Gastrocnemius medialis (tissue), 4 donors: ENCODE measurements around the gene SMURF2.

Source experiments
- CTCF ChIP-seq, 5 experiments: fragments of 450-650 bp in 3 of 5; fragments of 200-600 bp in 2 of 5; sonication (generic) in 2 of 5; IDR thresholded peaks in 4 of 5; conservative IDR thresholded peaks in 1 of 5; 1 replicate in 4 of 5; 2 replicates in 1 of 5; pipeline ENCODE4 v1.5.1; 2016 to 2019; ENCODE audit warnings: antibody characterized with exemption in 5 of 5, mild to moderate bottlenecking in 3 of 5, moderate library complexity in 3 of 5
- POLR2A ChIP-seq, 2 donors: fragments of 450-650 bp; IDR thresholded peaks; one replicate each; pipeline ENCODE4 v1.6.1; 2017; ENCODE audit warnings: antibody characterized with exemption in 2 of 2, mild to moderate bottlenecking in 2 of 2, moderate library complexity in 2 of 2

GRCh38 chr17:64635647-64636305, 26.3 kb downstream of the SMURF2 start:
- TF ChIP-seq CTCF (IDR thresholded peaks at IDR 0.05 in 4 of 5, conservative IDR thresholded peaks at IDR 0.05 in 1 of 5) (no peak), POLR2A (IDR thresholded peaks at IDR 0.05) (no peak)
